GM12878 (cell line): ENCODE data around the gene ZNF134. TPM values are rescaled to one million over a fixed set of nuclear protein-coding genes. Genes with fewer than 3 reads are reported as not detected.

ENCODE experiments used
- CBX5 ChIP-seq: sonication (generic); IDR thresholded peaks from 2 replicates; pipeline ENCODE4 v1.6.1; 2016; ENCODE audit warnings: low read depth, moderate library complexity, mild to moderate bottlenecking, inconsistent platforms
- DPF2 ChIP-seq: fragments of 450-650 bp; IDR thresholded peaks from 2 replicates; pipeline ENCODE4 v1.6.1; 2017; ENCODE audit warnings: mild to moderate bottlenecking
- FOXK2 ChIP-seq: fragments of 450-650 bp; IDR thresholded peaks from 2 replicates; pipeline ENCODE4 v1.6.1; 2017; ENCODE audit warnings: mild to moderate bottlenecking, moderate library complexity
- IRF3 ChIP-seq: fragments of 450-650 bp; IDR thresholded peaks from 2 replicates; pipeline ENCODE4 v1.6.1; 2014; ENCODE audit warnings: mild to moderate bottlenecking
- KAT2A ChIP-seq: conservative IDR thresholded peaks from 2 replicates; pipeline ENCODE4 v1.6.1; 2011; ENCODE audit warnings: low read depth, low read length; ENCODE audit not compliant: control insufficient read depth
- PKNOX1 ChIP-seq: fragments of 450-650 bp; IDR thresholded peaks from 2 replicates; pipeline ENCODE4 v1.6.1; 2016; ENCODE audit warnings: mild to moderate bottlenecking
- PML ChIP-seq: IDR thresholded peaks from 2 replicates; pipeline ENCODE4 v1.6.1; 2012; ENCODE audit warnings: low read length, inconsistent platforms
- POLR2AphosphoS5 ChIP-seq: IDR thresholded peaks from 2 replicates; pipeline ENCODE4 v1.6.1; 2011; ENCODE audit warnings: mild to moderate bottlenecking, low read length, inconsistent platforms
- POU2F2 ChIP-seq: IDR thresholded peaks from 3 replicates; pipeline ENCODE4 v1.6.1; 2011; ENCODE audit warnings: low read depth, mild to moderate bottlenecking, low read length, borderline replicate concordance
- RELA ChIP-seq: fragments of 450-650 bp; IDR thresholded peaks from 2 replicates; pipeline ENCODE4 v1.8.0; 2014; ENCODE audit warnings: borderline replicate concordance; ENCODE audit not compliant: partially characterized antibody
- SP1 ChIP-seq: IDR thresholded peaks from one replicate; pipeline ENCODE4 v1.6.1; 2011; ENCODE audit warnings: low read depth, low read length
- ZNF384 ChIP-seq: IDR thresholded peaks from 2 replicates; pipeline ENCODE4 v1.6.1; 2012; ENCODE audit warnings: low read depth, mild to moderate bottlenecking, low read length, improper control_type of control experiment, borderline replicate concordance
- ZSCAN29 ChIP-seq: fragments of 450-650 bp; IDR thresholded peaks from 2 replicates; pipeline ENCODE4 v1.6.1; 2017; ENCODE audit warnings: mild to moderate bottlenecking, moderate library complexity
- polyA plus RNA-seq, 11 experiments: library from polyadenylated mRNA; depleted of rRNA in 4 of 11; unstranded in 6 of 11; stranded (reverse) in 5 of 11; fragments of >200 nt; fragmentation: Nextera tagmentation in 4 of 11; fragmentation: Illumina TruSeq in 1 of 11; extraction: Ambion mirVana in 4 of 11; extraction: Trizol in 1 of 11; gene quantifications; 1 replicate in 1 of 11; 2 replicates in 10 of 11; pipeline versions ENCODE4 v1.2.1 to v1.2.3, GENCODE V29; 2011 to 2016; ENCODE audit warnings: inconsistent platforms in 2 of 11, missing spikeins in 2 of 11, low read depth in 1 of 11
- total RNA-seq, 4 experiments: library from RNA; depleted of rRNA in 3 of 4; stranded (reverse); fragments of >200 nt in 3 of 4; fragmentation: Illumina TruSeq in 1 of 4; extraction: Trizol in 1 of 4; gene quantifications; 2 replicates each; pipeline versions ENCODE4 v1.2.1 to v1.2.3, GENCODE V29; 2013 to 2021
- TF ChIP-seq, protein P1 (sequence below): IDR thresholded peaks from 2 replicates; pipeline ENCODE4 v1.6.1; 2011; ENCODE audit warnings: borderline replicate concordance, low read depth, mild to moderate bottlenecking, moderate library complexity, low read length; ENCODE audit not compliant: insufficient read depth, poor library complexity, severe bottlenecking

The ZNF134 gene
- total and polyA plus RNA-seq, 10 of the 15 experiments (the other 5 are each of a cell fraction or from before 2014, with no cell fraction given): 1.6 to 17.6 (median 9.7) TPM

- no peak for TF ChIP-seq RELA
- TF ChIP-seq DPF2: peak; percentile 59; the same call in 1 of the 2 replicates
- 0 out of 3 replicates have a peak, but pooled peaks have one; percentile 13 for TF ChIP-seq POU2F2
- 0 out of 2 replicates have a peak, but pooled peaks have one; percentile 30 for TF ChIP-seq CBX5
- peak; percentile 43 for TF ChIP-seq SP1
- TF ChIP-seq ZSCAN29: no peak
- TF ChIP-seq KAT2A: no peak
- 0 out of 2 replicates have a peak, but pooled peaks have one; percentile 61 for TF ChIP-seq PML
- TF ChIP-seq FOXK2: no peak
- no peak for TF ChIP-seq IRF3
- peak; percentile 36; the same call in 1 of the 2 replicates for TF ChIP-seq PKNOX1
- peak; percentile 88 for TF ChIP-seq POLR2AphosphoS5
- TF ChIP-seq ZNF384: no peak
- TF ChIP-seq, protein P1, sequence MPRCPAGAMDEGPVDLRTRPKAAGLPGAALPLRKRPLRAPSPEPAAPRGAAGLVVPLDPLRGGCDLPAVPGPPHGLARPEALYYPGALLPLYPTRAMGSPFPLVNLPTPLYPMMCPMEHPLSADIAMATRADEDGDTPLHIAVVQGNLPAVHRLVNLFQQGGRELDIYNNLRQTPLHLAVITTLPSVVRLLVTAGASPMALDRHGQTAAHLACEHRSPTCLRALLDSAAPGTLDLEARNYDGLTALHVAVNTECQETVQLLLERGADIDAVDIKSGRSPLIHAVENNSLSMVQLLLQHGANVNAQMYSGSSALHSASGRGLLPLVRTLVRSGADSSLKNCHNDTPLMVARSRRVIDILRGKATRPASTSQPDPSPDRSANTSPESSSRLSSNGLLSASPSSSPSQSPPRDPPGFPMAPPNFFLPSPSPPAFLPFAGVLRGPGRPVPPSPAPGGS: no peak
Measured at GRCh38 chr19:57613941-57614743, at the start of gene ZNF134 (continued).
